ENCODE measurements around the gene KRT14.

DNA sequence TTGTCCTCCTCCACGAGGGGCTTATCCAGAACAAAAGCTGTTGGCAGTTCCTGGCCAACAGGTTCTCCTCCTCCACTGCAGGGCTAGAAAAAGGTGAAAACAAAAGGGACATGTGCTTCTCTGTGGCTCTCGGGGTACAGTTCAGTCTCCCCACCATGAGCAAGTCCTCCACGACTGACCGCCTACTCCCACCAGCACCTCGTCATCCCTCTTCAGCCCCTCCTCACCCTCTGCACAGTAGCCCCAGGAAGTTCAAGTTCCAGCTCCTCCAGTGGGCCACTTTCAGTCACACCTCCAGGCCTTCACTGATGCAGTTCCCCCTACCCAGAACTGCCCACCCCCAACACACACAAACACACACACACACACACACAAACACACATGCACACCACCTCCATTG lies 34.2 kb downstream of the KRT14 start:
- TF ChIP-seq, protein P1, sequence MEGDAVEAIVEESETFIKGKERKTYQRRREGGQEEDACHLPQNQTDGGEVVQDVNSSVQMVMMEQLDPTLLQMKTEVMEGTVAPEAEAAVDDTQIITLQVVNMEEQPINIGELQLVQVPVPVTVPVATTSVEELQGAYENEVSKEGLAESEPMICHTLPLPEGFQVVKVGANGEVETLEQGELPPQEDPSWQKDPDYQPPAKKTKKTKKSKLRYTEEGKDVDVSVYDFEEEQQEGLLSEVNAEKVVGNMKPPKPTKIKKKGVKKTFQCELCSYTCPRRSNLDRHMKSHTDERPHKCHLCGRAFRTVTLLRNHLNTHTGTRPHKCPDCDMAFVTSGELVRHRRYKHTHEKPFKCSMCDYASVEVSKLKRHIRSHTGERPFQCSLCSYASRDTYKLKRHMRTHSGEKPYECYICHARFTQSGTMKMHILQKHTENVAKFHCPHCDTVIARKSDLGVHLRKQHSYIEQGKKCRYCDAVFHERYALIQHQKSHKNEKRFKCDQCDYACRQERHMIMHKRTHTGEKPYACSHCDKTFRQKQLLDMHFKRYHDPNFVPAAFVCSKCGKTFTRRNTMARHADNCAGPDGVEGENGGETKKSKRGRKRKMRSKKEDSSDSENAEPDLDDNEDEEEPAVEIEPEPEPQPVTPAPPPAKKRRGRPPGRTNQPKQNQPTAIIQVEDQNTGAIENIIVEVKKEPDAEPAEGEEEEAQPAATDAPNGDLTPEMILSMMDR (IDR thresholded peaks at IDR 0.05): no peak
- TF ChIP-seq POLR2A (IDR thresholded peaks at IDR 0.05) (no peak), EP300 (IDR thresholded peaks at IDR 0.05) (no peak)

All from suprapubic skin (tissue), 3 donors.